DOHH2 (cell line): ENCODE measurements around the gene HSCB.

Source experiments
- CTCF ChIP-seq: fragments of 200-600 bp; sonication (generic); IDR thresholded peaks from one replicate; pipeline ENCODE4 v1.5.1; 2014; ENCODE audit warnings: antibody characterized with exemption, mild to moderate bottlenecking, low read depth, low read length; ENCODE audit not compliant: poor library complexity, severe bottlenecking
- EZH2phosphoT487 ChIP-seq: fragments of 200-600 bp; sonication (generic); IDR thresholded peaks from 2 replicates; pipeline ENCODE4 v1.6.1; 2017; ENCODE audit warnings: borderline replicate concordance, mild to moderate bottlenecking, antibody characterized with exemption, low read length, moderate library complexity, mixed read lengths

GRCh38 chr22:28750471-28750881, 8.6 kb downstream of the HSCB start:
- TF ChIP-seq CTCF (no peak), EZH2phosphoT487 (no peak)
